SH-SY5Y (cell line): ENCODE measurements around the gene EXOC3.

ENCODE experiments used
- GATA2 ChIP-seq: IDR thresholded peaks from 2 replicates; pipeline ENCODE4 v1.6.1; 2011; ENCODE audit warnings: mild to moderate bottlenecking, low read depth, low read length
- GATA3 ChIP-seq: IDR thresholded peaks from 2 replicates; pipeline ENCODE4 v1.6.1; 2011; ENCODE audit warnings: low read depth, mild to moderate bottlenecking, low read length, moderate library complexity

DNA sequence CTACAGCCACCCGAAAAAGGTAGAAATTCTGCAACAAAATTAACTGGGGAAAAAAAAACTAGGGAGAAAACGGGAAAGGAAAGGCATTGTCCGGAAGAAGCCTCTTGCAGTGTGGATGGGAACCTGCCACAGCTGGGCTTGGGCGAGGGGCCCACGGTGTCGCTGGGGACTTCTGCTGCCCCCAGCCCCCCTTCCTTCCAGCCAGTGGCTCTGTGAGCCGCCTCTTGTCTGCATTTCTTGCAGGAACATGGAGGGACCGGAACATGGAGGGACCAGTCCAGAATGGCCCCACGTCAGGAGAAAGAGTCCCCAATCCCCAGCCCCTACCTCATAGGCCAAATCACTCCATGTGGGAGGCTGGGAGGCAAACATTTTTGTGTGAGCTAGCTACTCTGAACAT, 36.9 kb upstream of the EXOC3 start:
- no peak for TF ChIP-seq GATA2
- no peak for TF ChIP-seq GATA3
